H9 (cell line): ENCODE data around the gene F8. TPM values are rescaled to one million over a fixed set of nuclear protein-coding genes. Genes with fewer than 3 reads are reported as not detected.

Source experiments
- DNase-seq: peaks from one replicate; pipeline ENCODE4 v3.0.0-alpha.2; 2017
- H2AFZ ChIP-seq: one replicate; pipeline ENCODE4 v1.6.1; 2013; ENCODE audit warnings: mild to moderate bottlenecking, low read length, control low read depth, moderate library complexity
- H2AK5ac ChIP-seq: 2 replicates; pipeline ENCODE4 v1.6.1; 2013; ENCODE audit warnings: low read length, control low read depth, mixed read lengths; ENCODE audit not compliant: insufficient read length
- H2BK120ac ChIP-seq: one replicate; pipeline ENCODE4 v1.6.1; 2013; ENCODE audit warnings: low read depth, mild to moderate bottlenecking, low read length, control low read depth, inconsistent platforms; ENCODE audit not compliant: poor library complexity, severe bottlenecking
- H2BK12ac ChIP-seq: 2 replicates; pipeline ENCODE4 v1.6.1; 2013; ENCODE audit warnings: low read length, control low read depth, mixed read lengths, low read depth; ENCODE audit not compliant: insufficient read length
- H2BK15ac ChIP-seq: 2 replicates; pipeline ENCODE4 v1.6.1; 2013; ENCODE audit warnings: low read depth, low read length, control low read depth
- H2BK20ac ChIP-seq: one replicate; pipeline ENCODE4 v1.6.1; 2013; ENCODE audit warnings: low read depth, mild to moderate bottlenecking, low read length, control low read depth, inconsistent platforms; ENCODE audit not compliant: poor library complexity, severe bottlenecking
- H2BK5ac ChIP-seq: 2 replicates; pipeline ENCODE4 v1.6.1; 2013; ENCODE audit warnings: low read length, control low read depth, mixed read lengths; ENCODE audit not compliant: insufficient read length
- H3K14ac ChIP-seq: 2 replicates; pipeline ENCODE4 v1.6.1; 2013; ENCODE audit warnings: low read length, control low read depth; ENCODE audit not compliant: insufficient read depth
- H3K18ac ChIP-seq: 2 replicates; pipeline ENCODE4 v1.6.1; 2013; ENCODE audit warnings: low read depth, mild to moderate bottlenecking, mixed read lengths, low read length, control low read depth; ENCODE audit not compliant: insufficient read length
- H3K23ac ChIP-seq: 2 replicates; pipeline ENCODE4 v1.6.1; 2013; ENCODE audit warnings: low read length, control low read depth, mixed read lengths, low read depth; ENCODE audit not compliant: insufficient read length
- H3K23me2 ChIP-seq: 2 replicates; pipeline ENCODE4 v1.6.1; 2013; ENCODE audit warnings: low read depth, mild to moderate bottlenecking, mixed read lengths, low read length, control low read depth; ENCODE audit not compliant: insufficient read length, poor library complexity, severe bottlenecking
- H3K27ac ChIP-seq: 2 replicates; pipeline ENCODE4 v1.5.1; 2013; ENCODE audit warnings: low read length, control low read depth, mixed read lengths, low read depth; ENCODE audit not compliant: insufficient read length
- H3K27me3 ChIP-seq: 2 replicates; pipeline ENCODE4 v1.6.1; 2013; ENCODE audit warnings: low read length, control low read depth, inconsistent platforms; ENCODE audit not compliant: insufficient read depth
- H3K4ac ChIP-seq: 2 replicates; pipeline ENCODE4 v1.6.1; 2013; ENCODE audit warnings: low read depth, mild to moderate bottlenecking, control low read depth, inconsistent platforms, low read length, moderate library complexity
- H3K4me1 ChIP-seq: 2 replicates; pipeline ENCODE4 v1.6.1; 2013; ENCODE audit warnings: low read length, control low read depth, inconsistent platforms; ENCODE audit not compliant: insufficient read depth
- H3K4me2 ChIP-seq: 2 replicates; pipeline ENCODE4 v1.6.1; 2013; ENCODE audit warnings: low read length, control low read depth, mixed read lengths; ENCODE audit not compliant: insufficient read length, insufficient read depth
- H3K56ac ChIP-seq: 2 replicates; pipeline ENCODE4 v1.6.1; 2013; ENCODE audit warnings: low read depth, mild to moderate bottlenecking, mixed read lengths, low read length, control low read depth; ENCODE audit not compliant: insufficient read length
- H3K79me1 ChIP-seq: 2 replicates; pipeline ENCODE4 v1.6.1; 2013; ENCODE audit warnings: low read depth, mild to moderate bottlenecking, moderate library complexity, low read length, control low read depth, inconsistent platforms; ENCODE audit not compliant: insufficient read depth, poor library complexity, severe bottlenecking
- H3K79me2 ChIP-seq: 2 replicates; pipeline ENCODE4 v1.6.1; 2013; ENCODE audit warnings: low read length, control low read depth, inconsistent platforms; ENCODE audit not compliant: insufficient read depth
- H3K9ac ChIP-seq: 2 replicates; pipeline ENCODE4 v1.6.1; 2013; ENCODE audit warnings: low read length, control low read depth, mixed read lengths; ENCODE audit not compliant: insufficient read length; ENCODE audit errors: extremely low read depth
- H3K9me3 ChIP-seq: one replicate; pipeline ENCODE4 v1.6.1; 2013; ENCODE audit warnings: low read depth, low read length, inconsistent platforms; ENCODE audit not compliant: control insufficient read depth
- H3T11ph ChIP-seq: one replicate; pipeline ENCODE4 v1.6.1; 2013; ENCODE audit warnings: mild to moderate bottlenecking, low read length, control low read depth, inconsistent platforms
- H4K20me1 ChIP-seq: one replicate; pipeline ENCODE4 v1.6.1; 2013; ENCODE audit not compliant: control insufficient read depth, insufficient read length, insufficient read depth
- H4K5ac ChIP-seq: 2 replicates; pipeline ENCODE4 v1.6.1; 2013; ENCODE audit warnings: low read depth, mild to moderate bottlenecking, mixed read lengths, low read length, control low read depth; ENCODE audit not compliant: insufficient read length
- H4K8ac ChIP-seq: replicated peaks from 2 replicates; pipeline ENCODE4 v1.6.1; 2013; ENCODE audit warnings: low read length, control low read depth, mixed read lengths, low read depth; ENCODE audit not compliant: insufficient read length
- H4K91ac ChIP-seq: 2 replicates; pipeline ENCODE4 v1.6.1; 2013; ENCODE audit warnings: low read depth, mild to moderate bottlenecking, moderate library complexity, mixed read lengths, low read length, control low read depth; ENCODE audit not compliant: insufficient read length
- H3K27ac Mint-ChIP-seq, 3 experiments: 2 replicates in 2 of 3; 3 replicates in 1 of 3; pipeline ENCODE4 v1.8.0; 2020 to 2021; ENCODE audit warnings: mixed read lengths in 3 of 3, mild to moderate bottlenecking in 1 of 3, moderate library complexity in 1 of 3
- H3K27me3 Mint-ChIP-seq: 2 replicates; pipeline ENCODE4 v1.8.0; 2021; ENCODE audit warnings: low read depth, mild to moderate bottlenecking, moderate library complexity, mixed read lengths
- H3K36me3 Mint-ChIP-seq, 3 experiments: 2 replicates in 2 of 3; 3 replicates in 1 of 3; pipeline ENCODE4 v1.8.0; 2020 to 2021; ENCODE audit warnings: low read depth in 3 of 3, mixed read lengths in 3 of 3; ENCODE audit not compliant: insufficient read depth in 1 of 3
- H3K4me1 Mint-ChIP-seq, 2 experiments: 2 replicates each; pipeline ENCODE4 v1.8.0; 2020; ENCODE audit warnings: mixed read lengths in 2 of 2
- H3K4me3 Mint-ChIP-seq, 2 experiments: 2 replicates in 1 of 2; 3 replicates in 1 of 2; pipeline ENCODE4 v1.8.0; 2020 to 2021; ENCODE audit warnings: mild to moderate bottlenecking in 2 of 2, mixed read lengths in 2 of 2, moderate library complexity in 1 of 2
- H3K9me3 Mint-ChIP-seq, 2 experiments: 2 replicates in 1 of 2; 3 replicates in 1 of 2; pipeline ENCODE4 v1.8.0; 2020; ENCODE audit warnings: mild to moderate bottlenecking in 2 of 2, mixed read lengths in 2 of 2, moderate library complexity in 1 of 2
- CTCF ChIP-seq: fragments of 200-600 bp; sonication (generic); conservative IDR thresholded peaks from 3 replicates; pipeline ENCODE4 v1.8.0; 2021; ENCODE audit warnings: antibody characterized with exemption, mild to moderate bottlenecking
- WGBS: extraction: QIAGEN DNeasy Blood & Tissue Kit; methylation state at CpG from one replicate; pipeline ENCODE4 v1.1.7; 2013; ENCODE audit warnings: missing lambda C conversion rate, low lambda C conversion rate, mixed read lengths; ENCODE audit not compliant: insufficient read length; ENCODE audit errors: extremely low coverage; 5-methylcytosine and 5-hydroxymethylcytosine counted together
- total RNA-seq: library from RNA; stranded (reverse); gene quantifications from 2 replicates; pipeline ENCODE4 v1.2.1, GENCODE V29; 2021

Gene F8
- total RNA-seq, 1 experiment from 2014 or later, result 3.1 TPM

- no peaks in the 10 kb centered on the region for H3K79me1 ChIP-seq
- peaks cover 0 to 3% (median 0%) of the 10 kb centered on the region in 3 experiments; a peak in 5 of 7 replicates for H3K36me3 Mint-ChIP-seq
- WGBS, result no CpG with 5 or more reads among the region's 8 CpGs
- no peak for DNase-seq
- H2BK5ac ChIP-seq, result no peak overlapping the region
- H3T11ph ChIP-seq, result no peak overlapping the region
- no peak overlapping the region for H2AFZ ChIP-seq
- H2BK20ac ChIP-seq, result no peak overlapping the region
- no peaks in the 10 kb centered on the region for H4K20me1 ChIP-seq
- H3K18ac ChIP-seq, result no peak overlapping the region
- H2BK15ac ChIP-seq, result no peak overlapping the region
- H3K4ac ChIP-seq, result no peak overlapping the region
- H4K8ac ChIP-seq, result no peak overlapping the region
- peaks cover 29% of the 10 kb centered on the region for H3K27me3 Mint-ChIP-seq
- no peak overlapping the region for H3K14ac ChIP-seq
- no peaks in the 10 kb centered on the region; the same call in 1 of the 2 replicates for H3K4me1 ChIP-seq
- H3K27me3 ChIP-seq, result peaks cover 5% of the 10 kb centered on the region; the same call in 1 of the 2 replicates
- H3K56ac ChIP-seq, result no peak overlapping the region
- H4K91ac ChIP-seq, result no peak overlapping the region
- H3K4me3 Mint-ChIP-seq, result no peak overlapping the region
- no peak overlapping the region for H3K27ac ChIP-seq
- no peak overlapping the region for H2BK120ac ChIP-seq
- H3K9me3 Mint-ChIP-seq, result peaks cover 66 to 75% of the 10 kb centered on the region in 2 experiments
- TF ChIP-seq CTCF, result no peak
- no peak overlapping the region for H2AK5ac ChIP-seq
- no peak overlapping the region for H3K9ac ChIP-seq
- H3K4me1 Mint-ChIP-seq, result peaks cover 17 to 33% of the 10 kb centered on the region in 2 experiments
- H3K23ac ChIP-seq, result no peak overlapping the region
- H3K4me2 ChIP-seq, result no peak overlapping the region
- H3K9me3 ChIP-seq, result peaks cover 28% of the 10 kb centered on the region
- H3K23me2 ChIP-seq, result peaks cover 5% of the 10 kb centered on the region
- no peak overlapping the region for H4K5ac ChIP-seq
- no peak overlapping the region for H3K27ac Mint-ChIP-seq
- no peak overlapping the region for H2BK12ac ChIP-seq
- H3K79me2 ChIP-seq, result no peaks in the 10 kb centered on the region
Observed at GRCh38 chrX:154800478-154801210, 221.9 kb downstream of the F8 start.
